22Rv1 (cell line): ENCODE results near the gene CKB.

Experiments used
- CTCF ChIP-seq: fragments of 450-650 bp; IDR thresholded peaks from 2 replicates; pipeline ENCODE4 v1.5.1; 2017; ENCODE audit warnings: mild to moderate bottlenecking
- ZFX ChIP-seq: fragments of 450-650 bp; IDR thresholded peaks from 2 replicates; pipeline ENCODE4 v1.6.1; 2017; ENCODE audit warnings: antibody characterized with exemption, borderline replicate concordance

DNA sequence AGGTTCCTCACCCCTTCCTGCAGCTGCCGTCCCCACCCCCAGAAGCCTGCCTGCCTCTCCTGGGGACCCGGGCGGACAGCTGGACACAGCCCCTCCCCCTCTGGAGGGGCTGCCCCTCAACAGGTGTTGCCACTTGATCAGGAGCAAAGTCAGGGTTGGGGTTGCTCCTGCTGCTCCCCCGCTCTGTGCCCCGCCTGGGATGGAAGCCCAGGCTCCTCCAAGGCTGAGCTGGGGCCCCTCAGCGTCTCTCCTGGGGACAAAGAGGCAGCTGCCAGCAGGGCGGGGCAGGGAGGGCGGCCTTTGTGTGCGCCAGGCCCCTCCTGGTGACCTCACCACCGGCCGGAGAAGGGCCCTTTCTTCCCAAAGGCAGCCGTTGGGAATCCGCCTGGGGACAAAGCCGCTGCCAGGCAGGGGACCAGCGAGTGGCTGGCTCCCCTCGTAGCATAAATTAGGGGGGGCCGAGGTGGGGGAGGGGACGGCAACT is 20.0 kb upstream of the CKB start:
- no peak for TF ChIP-seq CTCF
- TF ChIP-seq ZFX: no peak
